NCI-H2227 treated with DMSO at 0.1 percent for 48 hours (cell line): ENCODE results near the gene PRODH2.

Experiments
- DNase-seq: peaks from one replicate; lab custom pipeline; 2025; lab: John Stamatoyannopoulos, UW

PRODH2 gene, protein sequence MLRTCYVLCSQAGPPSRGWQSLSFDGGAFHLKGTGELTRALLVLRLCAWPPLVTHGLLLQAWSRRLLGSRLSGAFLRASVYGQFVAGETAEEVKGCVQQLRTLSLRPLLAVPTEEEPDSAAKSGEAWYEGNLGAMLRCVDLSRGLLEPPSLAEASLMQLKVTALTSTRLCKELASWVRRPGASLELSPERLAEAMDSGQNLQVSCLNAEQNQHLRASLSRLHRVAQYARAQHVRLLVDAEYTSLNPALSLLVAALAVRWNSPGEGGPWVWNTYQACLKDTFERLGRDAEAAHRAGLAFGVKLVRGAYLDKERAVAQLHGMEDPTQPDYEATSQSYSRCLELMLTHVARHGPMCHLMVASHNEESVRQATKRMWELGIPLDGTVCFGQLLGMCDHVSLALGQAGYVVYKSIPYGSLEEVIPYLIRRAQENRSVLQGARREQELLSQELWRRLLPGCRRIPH

GRCh38 chr19:35812220-35813042, at the start of gene PRODH2:
TSS of gene PRODH2 (minus strand) at chr19:35812845. CDS start at chr19:35812805, 40 bp downstream.
- DNase-seq = no peak

- no peak for DNase-seq
These were observed 49.1 kb upstream of the PRODH2 start for GRCh38 chr19:35861640-35862160.

DNA sequence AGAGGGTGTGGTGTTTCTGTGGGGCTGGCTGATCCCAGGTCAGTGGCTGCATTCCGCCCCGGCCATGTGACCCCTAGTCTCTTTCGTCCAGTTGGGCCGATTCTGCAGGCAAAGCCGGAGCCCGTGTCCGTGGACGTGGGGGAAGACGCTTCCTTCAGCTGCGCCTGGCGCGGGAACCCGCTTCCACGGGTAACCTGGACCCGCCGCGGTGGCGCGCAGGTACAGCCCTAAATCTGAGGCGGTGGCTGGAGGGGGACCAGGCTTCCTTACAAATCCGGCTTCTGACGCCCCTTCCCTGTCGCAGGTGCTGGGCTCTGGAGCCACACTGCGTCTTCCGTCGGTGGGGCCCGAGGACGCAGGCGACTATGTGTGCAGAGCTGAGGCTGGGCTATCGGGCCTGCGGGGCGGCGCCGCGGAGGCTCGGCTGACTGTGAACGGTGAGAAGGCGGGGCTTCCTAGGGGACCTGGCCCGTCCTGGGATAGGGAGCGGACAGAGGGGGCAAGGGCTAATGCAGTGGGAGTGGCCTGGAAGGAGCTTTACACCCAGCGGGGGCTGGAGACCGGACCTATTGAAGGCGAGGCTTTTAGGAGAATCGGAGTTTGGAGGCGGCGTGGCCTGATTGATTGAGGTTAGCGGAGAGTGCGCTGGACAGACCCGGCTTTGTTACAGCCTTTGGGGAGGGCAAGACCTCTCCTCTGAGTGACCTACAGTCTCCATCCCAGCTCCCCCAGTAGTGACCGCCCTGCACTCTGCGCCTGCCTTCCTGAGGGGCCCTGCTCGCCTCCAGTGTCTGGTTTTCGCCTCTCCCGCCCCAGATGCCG, 48.4 kb upstream of the PRODH2 start:
- no peak for DNase-seq

GRCh38 chr19:35860436-35860817, 47.8 kb upstream of the PRODH2 start:
- DNase-seq = no peak

DNA sequence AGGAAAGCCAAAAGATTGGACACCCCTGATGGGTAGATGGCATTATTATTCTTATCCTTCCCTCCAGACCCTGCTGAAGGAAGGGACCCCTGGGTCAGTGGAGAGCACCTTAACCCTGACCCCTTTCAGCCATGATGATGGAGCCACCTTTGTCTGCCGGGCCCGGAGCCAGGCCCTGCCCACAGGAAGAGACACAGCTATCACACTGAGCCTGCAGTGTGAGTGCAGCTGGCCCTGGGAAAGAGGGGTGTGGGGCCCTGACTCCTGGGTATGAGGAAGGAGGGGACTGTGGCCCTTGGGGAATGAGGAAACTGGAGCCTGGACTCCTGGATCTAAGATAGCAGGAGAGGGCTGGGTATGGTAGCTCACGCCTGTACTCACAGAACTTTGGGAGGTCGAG, 46.8 kb upstream of the PRODH2 start:
- no peak for DNase-seq

DNA sequence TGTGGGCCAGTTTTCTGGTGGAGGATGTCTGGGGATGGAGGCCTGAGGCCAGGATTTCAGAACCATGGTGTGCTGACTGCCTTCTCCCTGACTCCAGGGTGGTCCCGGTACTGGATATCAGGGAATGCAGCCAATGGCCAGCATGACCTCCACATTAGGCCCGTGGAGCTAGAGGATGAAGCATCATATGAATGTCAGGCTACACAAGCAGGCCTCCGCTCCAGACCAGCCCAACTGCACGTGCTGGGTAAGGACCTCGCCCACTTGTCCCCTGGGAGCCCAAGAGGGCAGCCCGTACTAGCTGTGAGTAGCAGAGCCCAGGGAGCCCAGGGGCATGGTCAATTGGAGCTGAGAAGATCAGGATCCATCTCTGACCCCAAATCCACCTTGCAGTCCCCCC, 45.7 kb upstream of the PRODH2 start:
- no peak for DNase-seq

DNA sequence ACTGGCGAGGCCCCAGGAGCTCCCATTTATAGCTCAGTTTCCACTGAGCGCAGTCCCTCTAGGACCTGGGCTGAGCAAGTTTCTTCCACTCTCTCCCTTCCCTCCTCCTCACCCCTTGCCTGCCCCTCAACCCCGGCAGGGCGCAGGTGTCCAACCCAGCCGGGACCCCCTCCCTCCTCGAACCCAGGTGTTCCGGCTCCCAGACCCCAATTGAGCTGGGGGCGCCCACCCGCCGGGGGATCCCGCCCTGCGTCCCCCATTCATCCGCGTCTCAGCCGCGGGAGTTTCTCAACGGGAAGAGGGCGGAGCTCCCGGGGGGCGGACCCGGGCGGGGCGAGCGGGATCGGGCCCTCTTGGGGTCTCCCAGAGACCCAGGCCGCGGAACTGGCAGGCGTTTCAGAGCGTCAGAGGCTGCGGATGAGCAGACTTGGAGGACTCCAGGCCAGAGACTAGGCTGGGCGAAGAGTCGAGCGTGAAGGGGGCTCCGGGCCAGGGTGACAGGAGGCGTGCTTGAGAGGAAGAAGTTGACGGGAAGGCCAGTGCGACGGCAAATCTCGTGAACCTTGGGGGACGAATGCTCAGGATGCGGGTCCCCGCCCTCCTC, 44.0 kb upstream of the PRODH2 start, which contains the start of gene KIRREL2:
Gene KIRREL2, plus strand, starts transcription at position 366 of the 604 bp plus-strand sequence. Its CDS starts 209 bp downstream, at position 575.
- DNase-seq = peak; percentile 80

- DNase-seq = no peak
These were observed 40.6 kb upstream of the PRODH2 start for GRCh38 chr19:35853038-35853756.

DNA sequence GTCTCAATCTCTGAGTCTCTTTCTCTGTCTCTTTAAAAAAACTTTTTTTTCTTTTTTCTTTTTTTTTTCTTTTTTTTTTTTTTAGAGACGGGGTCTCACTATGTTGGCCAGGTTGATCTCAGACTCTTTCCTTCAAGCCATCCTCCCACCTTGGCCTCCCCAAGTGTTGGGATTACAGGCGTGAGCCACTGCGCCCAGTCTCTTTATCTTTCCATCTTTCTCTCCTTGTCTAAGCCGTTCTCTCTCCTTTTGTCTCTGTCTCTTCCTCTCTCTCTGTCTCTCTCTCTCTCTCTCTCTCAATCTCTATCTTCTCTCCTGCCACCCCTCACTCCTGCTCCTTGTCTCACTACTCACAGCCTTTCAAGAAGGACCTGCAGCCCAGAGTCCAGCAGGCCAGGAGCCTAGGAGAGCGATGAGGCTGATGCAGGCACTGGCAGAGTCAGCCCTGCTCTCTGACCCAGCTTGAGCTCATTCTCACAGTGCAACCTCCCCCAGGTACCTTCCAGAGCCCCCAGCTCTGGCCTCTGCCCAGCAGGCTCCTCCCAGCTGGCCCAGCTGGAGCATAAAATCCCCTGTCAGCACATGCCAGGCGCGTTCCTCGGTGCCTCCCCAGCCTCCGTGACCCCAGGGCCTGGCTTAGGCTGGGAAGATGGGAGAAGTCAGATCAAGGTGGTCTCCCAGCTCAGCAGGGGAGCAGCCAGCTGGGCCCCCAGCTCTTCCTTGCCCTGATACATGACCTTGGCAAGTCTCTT, 39.6 kb upstream of the PRODH2 start, which contains the start of gene NPHS1:
Gene NPHS1, minus strand, starts transcription at position 476 of the 752 bp plus-strand sequence. CDS start 667 bp downstream, outside the sequence.
- no peak for DNase-seq

DNA sequence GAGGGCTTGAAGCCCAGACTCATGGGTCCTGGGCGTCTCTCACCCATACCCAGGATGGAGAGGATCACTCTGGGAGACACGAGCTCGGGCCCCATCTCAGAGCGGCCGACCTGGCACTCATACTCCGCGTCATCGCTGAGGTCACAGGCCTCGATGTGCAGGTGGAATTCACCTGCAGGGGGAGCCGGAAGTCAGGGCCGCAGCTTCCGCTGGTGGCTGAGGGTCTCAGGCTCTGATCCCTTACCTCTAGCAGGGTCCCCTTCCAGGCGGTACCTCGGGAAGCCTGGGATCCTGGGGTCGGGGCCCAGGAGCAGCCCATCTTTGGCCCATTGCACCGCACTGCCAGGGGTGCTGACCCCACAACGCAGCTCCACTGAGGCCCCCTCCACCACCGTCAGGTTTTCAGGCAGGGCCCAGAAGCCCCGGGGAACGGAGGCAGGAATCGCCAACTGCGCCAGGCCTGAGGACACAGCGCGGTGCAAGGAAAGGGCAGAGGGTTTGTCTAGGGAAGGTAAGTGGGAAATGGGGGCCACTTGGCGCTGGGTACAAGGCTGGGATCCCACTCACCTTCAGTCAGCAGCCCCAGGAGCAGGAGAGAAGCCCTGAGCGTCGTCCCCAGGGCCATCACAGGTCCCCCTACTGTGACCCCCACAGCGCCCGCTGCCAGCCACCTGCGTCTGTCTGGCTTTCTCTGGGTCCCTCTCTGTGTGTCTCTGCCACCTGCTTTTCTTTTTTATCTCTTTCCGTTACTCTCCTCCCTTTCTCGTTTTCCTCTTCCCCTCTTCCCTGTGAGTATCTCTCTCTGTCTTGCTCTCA, 38.8 kb upstream of the PRODH2 start:
- DNase-seq = no peak

- DNase-seq = no peak
These were observed 36.4 kb upstream of the PRODH2 start for GRCh38 chr19:35848919-35849505.

- no peak for DNase-seq
These were observed 35.8 kb upstream of the PRODH2 start for GRCh38 chr19:35848486-35848885.

- DNase-seq = no peak
These were observed 35.3 kb upstream of the PRODH2 start for GRCh38 chr19:35847911-35848310.

DNA sequence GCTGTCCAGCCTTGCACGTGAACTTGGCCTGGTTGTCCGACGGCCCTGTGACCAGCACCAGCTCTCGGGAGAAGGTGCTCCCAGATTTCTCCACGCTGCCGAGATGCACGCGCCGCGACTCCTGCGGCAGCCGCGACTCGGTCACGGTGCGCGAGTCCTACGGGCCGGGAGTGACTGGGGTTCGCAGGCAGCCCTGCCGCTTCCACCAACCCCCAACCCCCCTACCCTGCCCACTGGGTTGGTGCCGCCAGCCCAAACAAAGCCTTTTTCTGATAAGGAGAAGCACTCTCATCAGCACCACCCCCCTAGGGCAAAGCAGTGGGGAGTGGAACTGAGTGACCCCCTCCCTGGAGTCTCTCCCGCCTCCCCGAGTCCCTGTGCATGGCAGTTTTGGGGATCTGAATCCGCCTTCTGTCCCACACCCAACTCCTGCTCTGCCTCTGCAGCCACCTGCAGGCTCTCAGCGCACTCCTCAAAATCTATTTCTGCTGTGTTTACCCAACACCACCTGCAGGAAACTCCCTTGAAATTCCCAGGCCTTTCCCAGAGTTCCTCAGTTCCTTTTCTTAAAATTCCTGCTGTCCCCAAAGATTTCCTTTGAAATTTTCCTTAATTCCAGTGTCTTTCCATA, 33.5 kb upstream of the PRODH2 start:
- DNase-seq = peak; percentile 70

- peak; percentile 59 for DNase-seq
These were observed 32.8 kb upstream of the PRODH2 start for GRCh38 chr19:35845215-35846037.

- no peak for DNase-seq
These were observed 32.0 kb upstream of the PRODH2 start for GRCh38 chr19:35844482-35845214.
